Endothelial cell of umbilical vein (primary cell): ENCODE data around the gene RCOR3. TPM values are rescaled to one million over a fixed set of nuclear protein-coding genes. Genes with fewer than 3 reads are reported as not detected.

Source experiments
- BruUV-seq: library from RNA; stranded (reverse); fragments of 400-500 nt; replicated peaks from 2 replicates; lab custom pipeline; 2021; lab: Mats Ljungman, UMichigan
- CTCF ChIA-PET: fragments of 300-600, 350-600 bp; sonication (Branson Sonifier 250); formaldehyde crosslinking; loops from one replicate; lab custom pipeline; 2021; ENCODE audit warnings: antibody characterized with exemption, inconsistent platforms; lab: Charles Lee
- POLR2A ChIA-PET: fragments of 300-600, 350-600 bp; sonication (Branson Sonifier 250); formaldehyde crosslinking; loops from one replicate; lab custom pipeline; 2021; ENCODE audit warnings: antibody characterized with exemption, inconsistent platforms; lab: Charles Lee
- DNase-seq: peaks from one replicate; pipeline ENCODE4 v3.0.0-alpha.2; 2011; ENCODE audit warnings: low read depth, low spot score
- FAIRE-seq: peaks from 2 replicates; lab custom pipeline; 2011; peaks lifted over from hg19 to GRCh38; lab: Jason Lieb, UNC
- H2AFZ ChIP-seq: 2 replicates; pipeline ENCODE4 v1.6.0; 2012; ENCODE audit warnings: low read depth, low read length, control low read depth, inconsistent platforms
- H3K27ac ChIP-seq: 2 replicates; pipeline ENCODE4 v1.5.1; 2011; ENCODE audit warnings: low read depth, mild to moderate bottlenecking, control low read depth, low read length, moderate library complexity; ENCODE audit not compliant: insufficient read depth
- H3K27me3 ChIP-seq, 2 experiments: 2 replicates each; pipeline versions ENCODE4 v1.6.0 to v1.6.1; 2011; ENCODE audit warnings: low read length in 2 of 2, mixed read lengths in 1 of 2; ENCODE audit not compliant: control insufficient read depth in 2 of 2, insufficient read depth in 2 of 2
- H3K36me3 ChIP-seq, 2 experiments: 2 replicates in 1 of 2; 3 replicates in 1 of 2; pipeline ENCODE4 v1.5.1; 2011; ENCODE audit warnings: low read length in 2 of 2, mild to moderate bottlenecking in 1 of 2, moderate library complexity in 1 of 2; ENCODE audit not compliant: control insufficient read depth in 2 of 2, insufficient read depth in 2 of 2; ENCODE audit errors: extremely low read depth in 1 of 2
- H3K4me1 ChIP-seq: 3 replicates; pipeline ENCODE4 v1.5.1; 2011; ENCODE audit warnings: mild to moderate bottlenecking, low read length; ENCODE audit not compliant: control insufficient read depth, insufficient read depth; ENCODE audit errors: extremely low read depth
- H3K4me2 ChIP-seq: 2 replicates; pipeline ENCODE4 v1.6.1; 2011; ENCODE audit warnings: low read length, control low read depth, mixed read lengths; ENCODE audit not compliant: insufficient read depth
- H3K4me3 ChIP-seq, 3 experiments: fragments of 200-600 bp in 1 of 3; sonication (generic), shearing (Covaris generic) in 1 of 3; replicated peaks in 1 of 3; 2 replicates each; pipeline ENCODE4 v1.5.1; 2011 to 2016; ENCODE audit warnings: control low read depth in 3 of 3, low read length in 3 of 3, mild to moderate bottlenecking in 2 of 3, inconsistent platforms in 1 of 3, low read depth in 1 of 3, moderate library complexity in 1 of 3; ENCODE audit not compliant: insufficient read depth in 1 of 3
- H3K79me2 ChIP-seq: 2 replicates; pipeline ENCODE4 v1.6.0; 2012; ENCODE audit warnings: low read length, inconsistent platforms; ENCODE audit not compliant: control insufficient read depth, insufficient read depth
- H3K9ac ChIP-seq: replicated peaks from 2 replicates; pipeline ENCODE3; 2011; ENCODE audit warnings: low read length, control low read depth; ENCODE audit not compliant: insufficient read depth; ENCODE audit errors: extremely low read depth
- H3K9me1 ChIP-seq: replicated peaks from 3 replicates; pipeline ENCODE4 v1.6.0; 2011; ENCODE audit warnings: mild to moderate bottlenecking, low read length; ENCODE audit not compliant: control insufficient read depth, insufficient read depth; ENCODE audit errors: extremely low read depth
- H3K9me3 ChIP-seq: replicated peaks from 2 replicates; pipeline ENCODE4 v1.5.1; 2012; ENCODE audit warnings: low read length, inconsistent platforms; ENCODE audit not compliant: control insufficient read depth, insufficient read depth
- H4K20me1 ChIP-seq: replicated peaks from 2 replicates; pipeline ENCODE3; 2011; ENCODE audit warnings: mild to moderate bottlenecking, low read length; ENCODE audit not compliant: control insufficient read depth, insufficient read depth; ENCODE audit errors: extremely low read depth
- EZH2 ChIP-seq: IDR thresholded peaks from 2 replicates; pipeline ENCODE4 v1.6.1; 2012; ENCODE audit warnings: borderline replicate concordance, low read depth, mild to moderate bottlenecking, moderate library complexity, low read length, inconsistent platforms; ENCODE audit not compliant: severe bottlenecking
- FOS ChIP-seq: IDR thresholded peaks from 2 replicates; pipeline ENCODE4 v1.6.1; 2011; ENCODE audit warnings: mild to moderate bottlenecking, low read length, moderate library complexity, borderline replicate concordance; ENCODE audit not compliant: insufficient read depth
- GATA2 ChIP-seq: IDR thresholded peaks from 2 replicates; pipeline ENCODE4 v1.7.0; 2011; ENCODE audit warnings: low read depth, mild to moderate bottlenecking, moderate library complexity, mixed read lengths, low read length; ENCODE audit not compliant: insufficient read length, insufficient read depth
- JUN ChIP-seq: IDR thresholded peaks from 2 replicates; pipeline ENCODE4 v1.6.1; 2011; ENCODE audit warnings: borderline replicate concordance, low read depth; ENCODE audit not compliant: insufficient read length, insufficient read depth
- MYC ChIP-seq: IDR thresholded peaks from one replicate; pipeline ENCODE4 v1.6.1; 2011; ENCODE audit warnings: mild to moderate bottlenecking, low read depth, low read length
- POLR2A ChIP-seq: IDR thresholded peaks from 2 replicates; pipeline ENCODE4 v1.6.1; 2012; ENCODE audit warnings: low read depth, mild to moderate bottlenecking, control low read depth, low read length
- POLR2AphosphoS5 ChIP-seq: IDR thresholded peaks from 2 replicates; pipeline ENCODE4 v1.6.1; 2012; ENCODE audit warnings: low read depth, mild to moderate bottlenecking, control low read depth, low read length, moderate library complexity; ENCODE audit not compliant: insufficient read depth
- dilution Hi-C: fragments of 300-500 bp; cut with MboI; formaldehyde crosslinking; loops from one replicate; pipeline ENCODE4 v1.15.0; 2019; ENCODE audit warnings: low sequenced_read_pairs; ENCODE audit not compliant: extremely low pct_ligation_motif_present
- intact Hi-C: fragments of 100-400 bp; cut with micrococcal nuclease; formaldehyde crosslinking; loops from one replicate; pipeline ENCODE4 v1.10.0; 2022
- polyA plus RNA-seq, 4 experiments: library from polyadenylated mRNA; depleted of rRNA in 3 of 4; stranded (reverse) in 3 of 4; unstranded in 1 of 4; fragments of >200 nt; gene quantifications; 2 replicates each; pipeline versions ENCODE4 v1.2.1 to v1.2.3, GENCODE V29; 2011 to 2012; ENCODE audit warnings: missing spikeins in 1 of 4
- total RNA-seq: library from RNA; stranded (reverse); gene quantifications from 2 replicates; pipeline ENCODE4 v1.2.3, GENCODE V29; 2021
- TF ChIP-seq, protein P1 (sequence below): IDR thresholded peaks from 2 replicates; pipeline ENCODE4 v1.6.1; 2011; ENCODE audit not compliant: insufficient read depth, insufficient read length
- TF ChIP-seq, protein P2 (sequence below), 2 donors: IDR thresholded peaks; 1 replicate in 1 of 2; 2 replicates in 1 of 2; pipeline ENCODE4 v1.5.1; 2011; ENCODE audit warnings: low read length in 2 of 2, mild to moderate bottlenecking in 2 of 2, moderate library complexity in 2 of 2, control low read depth in 1 of 2, inconsistent platforms in 1 of 2, low read depth in 1 of 2; ENCODE audit not compliant: insufficient read depth in 1 of 2; ENCODE audit errors: extremely low read depth in 1 of 2

RCOR3 gene
- total and polyA plus RNA-seq, 2 donors (not counting 3 experiments of a cell fraction or from before 2014, with no cell fraction given) = 24.2 to 34.0 TPM

DNA sequence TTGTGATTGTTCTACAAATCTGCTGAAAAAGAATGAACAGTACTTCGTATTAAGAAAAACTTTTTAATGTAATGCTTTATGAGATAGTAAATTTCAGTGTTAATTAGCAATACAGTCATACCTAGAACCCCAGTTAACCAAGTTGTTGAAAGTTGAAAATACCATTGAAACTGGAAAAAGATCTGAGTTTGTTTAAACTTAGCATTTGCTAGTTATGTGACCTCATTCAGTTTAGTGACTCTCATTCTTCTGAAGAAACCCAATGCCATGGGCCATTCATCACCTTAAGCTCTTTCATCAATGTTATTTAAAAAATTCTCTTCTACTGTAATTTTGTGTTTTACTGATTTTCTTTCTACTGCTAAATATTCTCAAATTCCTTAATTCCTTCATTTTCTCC lies 20.2 kb downstream of the RCOR3 start:
- Histone ChIP-seq H3K79me2 (no peaks in the 10 kb centered on the region), H2AFZ (no peak overlapping the region), H3K4me2 (no peak overlapping the region), H3K9me3 (no peaks in the 10 kb centered on the region), H3K27ac (no peak overlapping the region), H3K4me3 (no peak overlapping the region), H3K36me3 (peaks cover 5 to 7% of the 10 kb centered on the region in 2 experiments), H4K20me1 (no peaks in the 10 kb centered on the region), H3K9ac (no peak overlapping the region), H3K4me1 (no peaks in the 10 kb centered on the region), H3K27me3 (no peaks in the 10 kb centered on the region), H3K9me1 (no peaks in the 10 kb centered on the region)
- DNase-seq (no peak), FAIRE-seq (no peak)
- no peak for TF ChIP-seq EZH2
- TF ChIP-seq, protein P1, sequence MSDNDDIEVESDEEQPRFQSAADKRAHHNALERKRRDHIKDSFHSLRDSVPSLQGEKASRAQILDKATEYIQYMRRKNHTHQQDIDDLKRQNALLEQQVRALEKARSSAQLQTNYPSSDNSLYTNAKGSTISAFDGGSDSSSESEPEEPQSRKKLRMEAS = no peak
- TF ChIP-seq, protein P2, sequence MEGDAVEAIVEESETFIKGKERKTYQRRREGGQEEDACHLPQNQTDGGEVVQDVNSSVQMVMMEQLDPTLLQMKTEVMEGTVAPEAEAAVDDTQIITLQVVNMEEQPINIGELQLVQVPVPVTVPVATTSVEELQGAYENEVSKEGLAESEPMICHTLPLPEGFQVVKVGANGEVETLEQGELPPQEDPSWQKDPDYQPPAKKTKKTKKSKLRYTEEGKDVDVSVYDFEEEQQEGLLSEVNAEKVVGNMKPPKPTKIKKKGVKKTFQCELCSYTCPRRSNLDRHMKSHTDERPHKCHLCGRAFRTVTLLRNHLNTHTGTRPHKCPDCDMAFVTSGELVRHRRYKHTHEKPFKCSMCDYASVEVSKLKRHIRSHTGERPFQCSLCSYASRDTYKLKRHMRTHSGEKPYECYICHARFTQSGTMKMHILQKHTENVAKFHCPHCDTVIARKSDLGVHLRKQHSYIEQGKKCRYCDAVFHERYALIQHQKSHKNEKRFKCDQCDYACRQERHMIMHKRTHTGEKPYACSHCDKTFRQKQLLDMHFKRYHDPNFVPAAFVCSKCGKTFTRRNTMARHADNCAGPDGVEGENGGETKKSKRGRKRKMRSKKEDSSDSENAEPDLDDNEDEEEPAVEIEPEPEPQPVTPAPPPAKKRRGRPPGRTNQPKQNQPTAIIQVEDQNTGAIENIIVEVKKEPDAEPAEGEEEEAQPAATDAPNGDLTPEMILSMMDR (IDR thresholded peaks at IDR 0.05; ENCODE audit: extremely low read depth in 1 of 2, insufficient read depth in 1 of 2, low read depth in 1 of 2, low read length in 2 of 2) = no peak
- dilution Hi-C loops = no loop called here
- BruUV-seq = no TSS peak
- intact Hi-C loops = no loop called here
- ChIA-PET POLR2A (no interaction called here), CTCF (no interaction called here)

DNA sequence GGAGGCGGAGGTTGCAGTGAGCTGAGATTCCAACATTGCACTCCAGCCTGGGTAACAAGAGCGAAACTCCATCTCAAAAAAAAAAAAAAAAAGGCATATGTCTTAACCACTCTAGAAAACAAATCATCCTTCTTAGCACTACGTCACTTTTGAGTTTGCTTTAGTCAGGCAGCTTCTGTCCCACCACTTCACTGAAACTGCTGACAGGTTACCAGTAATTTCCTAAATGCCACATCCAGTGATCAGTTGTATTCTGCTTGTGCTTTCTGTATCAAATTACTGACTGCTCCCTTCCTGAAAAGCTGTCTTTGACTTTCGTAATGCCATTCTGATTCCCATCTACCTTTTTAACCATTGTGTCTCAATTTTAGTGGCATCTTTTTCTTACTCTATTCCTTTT lies 21.7 kb downstream of the RCOR3 start:
- no peaks in the 10 kb centered on the region for H3K79me2 ChIP-seq
- peaks cover 7% of the 10 kb centered on the region in 2 experiments for H3K36me3 ChIP-seq
- H2AFZ ChIP-seq = no peak overlapping the region
- no peak overlapping the region for H3K27ac ChIP-seq
- no peak for DNase-seq
- dilution Hi-C loops = no loop called here
- intact Hi-C loops = no loop called here
- H3K4me1 ChIP-seq = no peaks in the 10 kb centered on the region
- no peak overlapping the region for H3K4me2 ChIP-seq
- TF ChIP-seq, protein P2 (IDR thresholded peaks at IDR 0.05; ENCODE audit: extremely low read depth in 1 of 2, insufficient read depth in 1 of 2, low read depth in 1 of 2, low read length in 2 of 2) = no peak
- no peak for TF ChIP-seq POLR2A
- no peak for TF ChIP-seq JUN
- TF ChIP-seq EZH2 = no peak
- TF ChIP-seq GATA2 = no peak
- no peak for TF ChIP-seq FOS
- no peak for TF ChIP-seq POLR2AphosphoS5
- TF ChIP-seq MYC = no peak
- TF ChIP-seq, protein P1 = no peak
- H3K9me3 ChIP-seq = no peaks in the 10 kb centered on the region
- no peaks in the 10 kb centered on the region for H3K27me3 ChIP-seq
- ChIA-PET POLR2A (no interaction called here), CTCF (no interaction called here)
- no peak overlapping the region for H3K4me3 ChIP-seq
- no peaks in the 10 kb centered on the region for H4K20me1 ChIP-seq
- BruUV-seq = no TSS peak
- FAIRE-seq = no peak
- no peaks in the 10 kb centered on the region for H3K9me1 ChIP-seq
- H3K9ac ChIP-seq = no peak overlapping the region
